Esophagus (tissue), 2 donors: ENCODE measurements around the gene CDCA7L. TPM values are rescaled to one million over a fixed set of nuclear protein-coding genes. Genes with fewer than 3 reads are reported as not detected.
"Not testable (repeated sequence)": the region's sequence is repeated elsewhere in the genome, so short reads cannot be mapped to it uniquely, and the experiment has no call there.

Experiments used
- H3K27ac ChIP-seq, 2 donors: one replicate each; pipeline ENCODE4 v1.5.1; 2013; ENCODE audit warnings: low read depth in 2 of 2, mild to moderate bottlenecking in 2 of 2, inconsistent platforms in 1 of 2, low read length in 1 of 2, moderate library complexity in 1 of 2
- H3K27me3 ChIP-seq, 2 donors: one replicate each; pipeline ENCODE4 v1.6.1; 2013; ENCODE audit warnings: low read length in 2 of 2, control low read depth in 1 of 2, mild to moderate bottlenecking in 1 of 2; ENCODE audit not compliant: insufficient read depth in 2 of 2, control insufficient read depth in 1 of 2
- H3K36me3 ChIP-seq, 2 donors: one replicate each; pipeline ENCODE4 v1.6.1; 2013; ENCODE audit warnings: low read length in 1 of 2; ENCODE audit not compliant: control insufficient read depth in 2 of 2, insufficient read depth in 2 of 2
- H3K4me1 ChIP-seq, 2 donors: one replicate each; pipeline ENCODE4 v1.6.1; 2013; ENCODE audit warnings: low read length in 1 of 2; ENCODE audit not compliant: control insufficient read depth in 2 of 2, insufficient read depth in 2 of 2
- H3K4me3 ChIP-seq, 2 donors: one replicate each; pipeline ENCODE4 v1.5.1; 2013; ENCODE audit warnings: low read length in 2 of 2, mild to moderate bottlenecking in 2 of 2, low read depth in 1 of 2, moderate library complexity in 1 of 2
- H3K9me3 ChIP-seq, 2 donors: one replicate each; pipeline ENCODE4 v1.6.1; 2013; ENCODE audit warnings: mild to moderate bottlenecking in 2 of 2, low read depth in 1 of 2, low read length in 1 of 2, moderate library complexity in 1 of 2; ENCODE audit not compliant: control insufficient read depth in 2 of 2, insufficient read depth in 1 of 2
- WGBS, 2 donors: extraction: QIAGEN DNeasy Blood & Tissue Kit; methylation state at CpG; one replicate each; pipeline ENCODE4 v1.1.7; 2013; 5-methylcytosine and 5-hydroxymethylcytosine counted together
- polyA plus RNA-seq, 2 donors: library from polyadenylated mRNA; stranded (reverse); fragments of 200-250 nt; gene quantifications; one replicate each; pipeline ENCODE4 v1.2.3, GENCODE V29; 2013
- donor health status: healthy with polysubstance abuse.
- donor health status: Bipolar disorder and iron deficiency.

Gene CDCA7L
- polyA plus RNA-seq, 2 donors = 6.0 to 10.8 TPM

- Histone ChIP-seq H3K27ac (no peak overlapping the region), H3K4me3 (no peak overlapping the region), H3K4me1 (no peaks in the 10 kb centered on the region), H3K27me3 (no peaks in the 10 kb centered on the region), H3K36me3 (no peaks in the 10 kb centered on the region), H3K9me3 (no peaks in the 10 kb centered on the region)
These were observed 10.9 kb downstream of the CDCA7L start for GRCh38 chr7:21934808-21935207.

GRCh38 chr7:21933293-21933692, 12.4 kb downstream of the CDCA7L start:
- WGBS, 2 donors = 84 to 87% methylated on average over 3 of the region's 3 CpGs
- H3K36me3 ChIP-seq, H3K4me3 ChIP-seq, H3K4me1 ChIP-seq, H3K27me3 ChIP-seq, H3K9me3 ChIP-seq, H3K27ac ChIP-seq: not testable (repeated sequence)

GRCh38 chr7:21927693-21928092, 18.0 kb downstream of the CDCA7L start:
- Histone ChIP-seq H3K4me1 (peaks cover 0 to 2% of the 10 kb centered on the region in 2 donors), H3K9me3 (no peaks in the 10 kb centered on the region), H3K36me3 (no peaks in the 10 kb centered on the region), H3K4me3 (no peak overlapping the region), H3K27ac (no peak overlapping the region), H3K27me3 (no peaks in the 10 kb centered on the region)
- WGBS, 2 donors = 67 to 69% methylated on average over 6 of the region's 6 CpGs

DNA sequence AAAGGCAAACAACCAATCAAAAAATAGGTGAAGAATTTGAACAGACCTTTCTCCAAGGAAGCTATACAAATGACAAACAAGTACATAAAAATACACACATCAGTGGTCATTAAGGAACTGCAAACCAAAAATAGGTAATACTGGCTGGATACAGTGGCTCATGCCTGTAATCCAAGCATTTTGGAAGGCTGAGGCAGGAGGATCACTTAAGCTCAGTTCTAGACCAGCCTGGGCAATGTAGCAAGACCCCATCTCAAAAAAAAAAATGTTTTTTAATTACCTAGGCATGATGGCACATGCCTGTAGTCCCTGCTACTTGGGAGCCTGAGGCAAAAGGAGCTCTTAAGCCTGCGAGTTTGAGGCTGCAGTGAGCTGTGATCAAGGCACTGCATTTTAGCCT, 19.3 kb downstream of the CDCA7L start:
- no peaks in the 10 kb centered on the region for H3K9me3 ChIP-seq
- WGBS, 2 donors = 50 to 81% methylated on average over 1 of the region's 1 CpG

DNA sequence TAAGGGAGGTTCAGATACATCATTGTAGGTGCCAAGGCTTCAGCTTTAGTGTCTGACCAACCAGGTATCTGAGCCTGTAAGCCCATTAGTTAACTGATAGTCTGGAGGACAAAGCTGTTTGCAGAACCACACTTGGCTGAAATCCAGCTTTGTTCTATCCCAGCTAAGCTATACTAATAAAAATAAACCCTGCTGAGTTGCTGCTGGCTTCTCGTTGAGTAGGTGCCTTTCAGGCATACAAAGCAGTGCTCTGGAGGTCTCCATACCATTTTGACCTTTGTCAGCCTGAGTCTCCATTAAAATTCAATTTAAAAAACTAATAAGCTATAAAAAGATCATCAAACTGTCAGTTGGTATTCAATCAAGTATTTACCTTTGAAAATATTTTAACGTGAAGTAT, 22.0 kb downstream of the CDCA7L start:
- 43 to 48% methylated on average over 2 of the region's 2 CpGs for WGBS, 2 donors
- Histone ChIP-seq H3K36me3 (no peaks in the 10 kb centered on the region), H3K4me3 (no peak overlapping the region), H3K27me3 (no peaks in the 10 kb centered on the region), H3K27ac (no peak overlapping the region), H3K4me1 (peaks cover 0 to 2% of the 10 kb centered on the region in 2 donors), H3K9me3 (no peaks in the 10 kb centered on the region)

More for the DNA sequence above, 19.3 kb downstream of the CDCA7L start:
- no peaks in the 10 kb centered on the region for H3K36me3 ChIP-seq
- no peaks in the 10 kb centered on the region for H3K27me3 ChIP-seq
- H3K4me3 ChIP-seq = no peak overlapping the region
- no peak overlapping the region for H3K27ac ChIP-seq
- peaks cover 0 to 2% of the 10 kb centered on the region in 2 donors for H3K4me1 ChIP-seq

GRCh38 chr7:21922605-21923004, 23.1 kb downstream of the CDCA7L start:
- no peak overlapping the region for H3K27ac ChIP-seq
- no peaks in the 10 kb centered on the region for H3K4me1 ChIP-seq
- 81 to 89% methylated on average over 5 of the region's 5 CpGs for WGBS, 2 donors
- H3K4me3 ChIP-seq = no peak overlapping the region
- H3K9me3 ChIP-seq = no peaks in the 10 kb centered on the region
- no peaks in the 10 kb centered on the region for H3K36me3 ChIP-seq
- H3K27me3 ChIP-seq = no peaks in the 10 kb centered on the region

GRCh38 chr7:21920936-21921335, 24.8 kb downstream of the CDCA7L start:
- H3K4me1 ChIP-seq = no peaks in the 10 kb centered on the region
- no peak overlapping the region for H3K4me3 ChIP-seq
- 61 to 63% methylated on average over 3 of the region's 3 CpGs for WGBS, 2 donors
- H3K36me3 ChIP-seq = no peaks in the 10 kb centered on the region
- H3K27ac ChIP-seq = no peak overlapping the region
- no peaks in the 10 kb centered on the region for H3K9me3 ChIP-seq
- H3K27me3 ChIP-seq = no peaks in the 10 kb centered on the region

GRCh38 chr7:21918216-21918615, 27.5 kb downstream of the CDCA7L start:
- Histone ChIP-seq H3K27me3 (no peaks in the 10 kb centered on the region), H3K9me3 (no peaks in the 10 kb centered on the region), H3K4me1 (peaks cover 0 to 2% of the 10 kb centered on the region in 2 donors), H3K27ac (no peak overlapping the region), H3K4me3 (no peak overlapping the region), H3K36me3 (no peaks in the 10 kb centered on the region)
- 93 to 94% methylated on average over 2 of the region's 2 CpGs for WGBS, 2 donors

DNA sequence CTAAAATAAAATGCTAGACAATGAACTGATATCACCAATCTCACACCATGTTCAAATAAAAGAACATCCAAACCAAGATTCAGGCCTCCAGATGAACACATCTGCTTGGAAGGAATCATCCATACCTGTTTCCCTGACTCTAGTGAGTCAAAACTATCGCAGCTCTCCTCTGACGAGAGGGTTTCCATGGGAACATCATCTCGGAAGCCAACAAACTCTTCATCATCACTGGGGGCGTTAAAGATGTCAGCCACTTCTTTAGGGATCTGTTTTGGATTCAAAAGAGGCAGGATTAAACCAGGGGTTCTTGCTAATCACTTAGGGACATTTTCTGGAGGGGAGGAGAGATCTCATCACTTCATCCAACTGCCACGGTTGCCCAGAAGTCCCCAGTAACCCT, 29.1 kb downstream of the CDCA7L start:
- Histone ChIP-seq H3K4me3 (no peak overlapping the region), H3K27ac (no peak overlapping the region), H3K9me3 (no peaks in the 10 kb centered on the region), H3K36me3 (peaks cover 0 to 2% of the 10 kb centered on the region in 2 donors), H3K27me3 (no peaks in the 10 kb centered on the region), H3K4me1 (peaks cover 0 to 2% of the 10 kb centered on the region in 2 donors)
- 77 to 82% methylated on average over 5 of the region's 5 CpGs for WGBS, 2 donors

GRCh38 chr7:21916176-21916575, 29.5 kb downstream of the CDCA7L start:
- Histone ChIP-seq H3K27me3 (no peaks in the 10 kb centered on the region), H3K4me1 (peaks cover 0 to 2% of the 10 kb centered on the region in 2 donors), H3K9me3 (no peaks in the 10 kb centered on the region), H3K27ac (no peak overlapping the region), H3K4me3 (no peak overlapping the region), H3K36me3 (peaks cover 0 to 2% of the 10 kb centered on the region in 2 donors)
- 96 to 97% methylated on average over 7 of the region's 7 CpGs for WGBS, 2 donors
